Measurements from ENCODE around the gene CCDC63. TPM values are rescaled to one million over a fixed set of nuclear protein-coding genes. Genes with fewer than 3 reads are reported as not detected.

Gene CCDC63
- total RNA-seq, 4 donors from 2014 or later, result not detected

- no peaks in the 10 kb centered on the region for H3K4me1 ChIP-seq
- intact Hi-C loops (cut with DNase I; ENCODE audit: low total_unique reads), result no loop called here
- no peak for DNase-seq
- no peak overlapping the region for H3K27ac ChIP-seq
- H3K9me3 ChIP-seq, result no peaks in the 10 kb centered on the region
- H3K27me3 ChIP-seq, result no peaks in the 10 kb centered on the region
- no peak overlapping the region for H3K4me3 ChIP-seq
- H3K36me3 ChIP-seq, result no peaks in the 10 kb centered on the region
- TF ChIP-seq CTCF (IDR thresholded peaks at IDR 0.05), result no peak
- no peak for TF ChIP-seq POLR2A (IDR thresholded peaks at IDR 0.05)
These were observed 76.4 kb downstream of the CCDC63 start for GRCh38 chr12:110923192-110923591.

- no peak overlapping the region for H3K4me3 ChIP-seq
- no peaks in the 10 kb centered on the region for H3K9me3 ChIP-seq
- H3K4me1 ChIP-seq, result no peaks in the 10 kb centered on the region
- DNase-seq, result no peak
- H3K27ac ChIP-seq, result no peak overlapping the region
- TF ChIP-seq POLR2A (IDR thresholded peaks at IDR 0.05) (no peak), CTCF (IDR thresholded peaks at IDR 0.05) (no peak)
- H3K36me3 ChIP-seq, result no peaks in the 10 kb centered on the region
- intact Hi-C loops (cut with DNase I; ENCODE audit: low total_unique reads), result no loop called here
- H3K27me3 ChIP-seq, result no peaks in the 10 kb centered on the region
These were observed 77.0 kb downstream of the CCDC63 start for GRCh38 chr12:110923692-110924334.

DNA sequence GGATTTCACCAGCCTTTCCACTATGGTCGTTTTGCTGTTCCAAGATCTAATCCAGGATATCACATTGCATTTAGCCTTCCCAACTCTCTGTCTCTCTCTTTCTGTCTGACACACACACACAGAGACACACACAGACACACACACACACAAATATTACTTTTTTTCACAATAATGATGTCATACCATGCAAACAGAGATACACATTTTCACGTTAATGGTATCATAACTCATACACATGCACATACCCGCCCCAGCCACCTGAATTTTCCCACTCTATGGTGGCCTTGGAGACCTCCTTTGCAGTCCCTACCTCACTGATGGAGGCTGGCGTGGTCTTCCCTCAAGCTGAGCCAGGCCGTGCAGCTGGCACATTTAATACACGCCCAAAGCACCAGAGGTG, 80.8 kb downstream of the CCDC63 start:
- H3K27me3 ChIP-seq, result no peaks in the 10 kb centered on the region
- no peaks in the 10 kb centered on the region for H3K4me1 ChIP-seq
- H3K36me3 ChIP-seq, result no peaks in the 10 kb centered on the region
- no peak overlapping the region for H3K27ac ChIP-seq
- no peaks in the 10 kb centered on the region for H3K9me3 ChIP-seq
- DNase-seq, result no peak
- intact Hi-C loops (cut with DNase I; ENCODE audit: low total_unique reads), result no loop called here
- no peak for TF ChIP-seq POLR2A (IDR thresholded peaks at IDR 0.05)
- no peak for TF ChIP-seq CTCF (IDR thresholded peaks at IDR 0.05)
- H3K4me3 ChIP-seq, result no peak overlapping the region

DNA sequence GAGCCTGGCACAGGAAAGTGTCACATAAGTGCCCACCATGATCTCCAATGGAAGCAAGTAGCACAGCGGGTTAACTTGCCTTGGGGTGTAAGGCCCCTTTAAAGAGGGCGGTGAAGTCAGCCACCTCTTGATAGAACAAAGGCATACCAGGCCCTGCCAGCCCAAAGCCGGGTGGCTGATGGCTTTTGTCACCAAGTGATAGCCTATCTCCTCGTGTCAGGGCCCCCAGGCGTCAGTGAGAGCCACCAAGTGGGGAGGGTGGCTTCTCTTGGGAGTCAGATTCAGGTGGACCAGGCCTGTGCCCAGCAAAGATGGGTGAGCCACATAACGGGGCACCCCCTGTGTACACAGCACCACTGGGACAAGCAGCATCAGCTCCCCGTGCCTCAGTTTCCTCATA, 81.9 kb downstream of the CCDC63 start:
- Histone ChIP-seq H3K9me3 (no peaks in the 10 kb centered on the region), H3K27ac (no peak overlapping the region), H3K4me1 (no peaks in the 10 kb centered on the region), H3K4me3 (no peak overlapping the region), H3K36me3 (no peaks in the 10 kb centered on the region), H3K27me3 (no peaks in the 10 kb centered on the region)
- TF ChIP-seq POLR2A (IDR thresholded peaks at IDR 0.05) (no peak), CTCF (IDR thresholded peaks at IDR 0.05) (no peak)
- DNase-seq, result no peak
- intact Hi-C loops (cut with DNase I; ENCODE audit: low total_unique reads), result no loop called here

- Histone ChIP-seq H3K4me3 (no peak overlapping the region), H3K4me1 (no peaks in the 10 kb centered on the region), H3K36me3 (no peaks in the 10 kb centered on the region), H3K27ac (no peak overlapping the region), H3K9me3 (no peaks in the 10 kb centered on the region), H3K27me3 (no peaks in the 10 kb centered on the region)
- no peak for TF ChIP-seq CTCF (IDR thresholded peaks at IDR 0.05)
- TF ChIP-seq POLR2A (IDR thresholded peaks at IDR 0.05), result no peak
- intact Hi-C loops (cut with DNase I; ENCODE audit: low total_unique reads), result no loop called here
- DNase-seq, result no peak
These were observed 83.0 kb downstream of the CCDC63 start for GRCh38 chr12:110929818-110930217.
